Activated CD4-positive, CD25-positive, alpha-beta regulatory T cell treated with anti-CD3 and anti-CD28 coated beads, Interleukin-2, amount 50 U/mL, for 16 hours (primary cell): ENCODE results near the gene GOLGA5.
"Not testable (repeated sequence)": the region's sequence is repeated elsewhere in the genome, so short reads cannot be mapped to it uniquely, and the experiment has no call there.

Experiments used
- DNase-seq: peaks from one replicate; pipeline ENCODE4 v3.0.0-alpha.2; 2020; ENCODE audit warnings: low read depth, low spot score

Gene GOLGA5

GRCh38 chr14:92820536-92820840, 26.4 kb downstream of the GOLGA5 start:
- DNase-seq: not testable (repeated sequence)

- DNase-seq: no peak
Measured at GRCh38 chr14:92830902-92831301, 36.8 kb downstream of the GOLGA5 start.

- no peak for DNase-seq
Measured at GRCh38 chr14:92832137-92832700, 38.1 kb downstream of the GOLGA5 start.

- DNase-seq: no peak
Measured at GRCh38 chr14:92841930-92842329, 47.8 kb downstream of the GOLGA5 start.

GRCh38 chr14:92844204-92844603, 50.1 kb downstream of the GOLGA5 start:
- no peak for DNase-seq

GRCh38 chr14:92846162-92846897, 52.2 kb downstream of the GOLGA5 start:
- no peak for DNase-seq

GRCh38 chr14:92847278-92847677, 53.2 kb downstream of the GOLGA5 start:
- no peak for DNase-seq

GRCh38 chr14:92847749-92848148, 53.6 kb downstream of the GOLGA5 start:
- no peak for DNase-seq

GRCh38 chr14:92848887-92849286, 54.8 kb downstream of the GOLGA5 start:
- no peak for DNase-seq

- no peak for DNase-seq
Measured at GRCh38 chr14:92850492-92850891, 56.4 kb downstream of the GOLGA5 start.

- not testable (repeated sequence) for DNase-seq
Measured at GRCh38 chr14:92853136-92853535, 59.0 kb downstream of the GOLGA5 start.

GRCh38 chr14:92860049-92860840, 66.1 kb downstream of the GOLGA5 start:
- DNase-seq: no peak

- no peak for DNase-seq
Measured at GRCh38 chr14:92861856-92862745, 68.0 kb downstream of the GOLGA5 start.

- DNase-seq: no peak
Measured at GRCh38 chr14:92863286-92864080, 69.4 kb downstream of the GOLGA5 start.

GRCh38 chr14:92865674-92866073, 71.6 kb downstream of the GOLGA5 start:
- DNase-seq: no peak

- no peak for DNase-seq
Measured at GRCh38 chr14:92866181-92866752, 72.2 kb downstream of the GOLGA5 start.

- no peak for DNase-seq
Measured at GRCh38 chr14:92866901-92867865, 73.1 kb downstream of the GOLGA5 start.

GRCh38 chr14:92874962-92875661, 81.0 kb downstream of the GOLGA5 start:
- no peak for DNase-seq
